Muscle of leg (tissue), 11 donors: ENCODE results near the gene KDM5A. TPM values are rescaled to one million over a fixed set of nuclear protein-coding genes. Genes with fewer than 3 reads are reported as not detected.

Experiments used
- DNase-seq: peaks from one replicate; pipeline ENCODE4 v3.0.0; 2013
- H3K27ac ChIP-seq: one replicate; pipeline ENCODE4 v1.5.1; 2013; ENCODE audit warnings: mild to moderate bottlenecking, low read length, control low read depth
- H3K27me3 ChIP-seq: one replicate; pipeline ENCODE4 v1.6.1; 2013; ENCODE audit warnings: low read length; ENCODE audit not compliant: control insufficient read depth, insufficient read depth
- H3K36me3 ChIP-seq: one replicate; pipeline ENCODE4 v1.6.1; 2013; ENCODE audit warnings: low read length; ENCODE audit not compliant: control insufficient read depth, insufficient read depth
- H3K4me1 ChIP-seq: one replicate; pipeline ENCODE4 v1.6.1; 2013; ENCODE audit warnings: low read length; ENCODE audit not compliant: control insufficient read depth, insufficient read depth
- H3K4me3 ChIP-seq: one replicate; pipeline ENCODE4 v1.5.1; 2013; ENCODE audit warnings: low read length, control low read depth
- H3K9me3 ChIP-seq: replicated peaks from 2 replicates; pipeline ENCODE4 v1.6.1; 2013; ENCODE audit warnings: low read depth, low read length; ENCODE audit not compliant: control insufficient read depth
- WGBS: methylation state at CpG from one replicate; pipeline ENCODE4 v1.1.5; 2013; ENCODE audit warnings: missing lambda C conversion rate; ENCODE audit not compliant: insufficient coverage; 5-methylcytosine and 5-hydroxymethylcytosine counted together
- polyA plus RNA-seq, 8 donors: library from polyadenylated mRNA; unstranded; fragments of 120-200 nt; gene quantifications; one replicate each; pipeline versions ENCODE4 v1.2.1 to v1.2.3, GENCODE V29; 2013; ENCODE audit warnings: inconsistent platforms in 1 of 8, low replicate concordance in 1 of 8; ENCODE audit not compliant: insufficient read length in 8 of 8, insufficient read depth in 1 of 8
- total RNA-seq: library from RNA; stranded (reverse); fragments of 120-200 nt; gene quantifications from one replicate; pipeline ENCODE4 v1.2.4, GENCODE V29; 2013

Gene KDM5A
- total and polyA plus RNA-seq, 9 donors = 15.8 to 36.8 (median 22.9) TPM

DNA sequence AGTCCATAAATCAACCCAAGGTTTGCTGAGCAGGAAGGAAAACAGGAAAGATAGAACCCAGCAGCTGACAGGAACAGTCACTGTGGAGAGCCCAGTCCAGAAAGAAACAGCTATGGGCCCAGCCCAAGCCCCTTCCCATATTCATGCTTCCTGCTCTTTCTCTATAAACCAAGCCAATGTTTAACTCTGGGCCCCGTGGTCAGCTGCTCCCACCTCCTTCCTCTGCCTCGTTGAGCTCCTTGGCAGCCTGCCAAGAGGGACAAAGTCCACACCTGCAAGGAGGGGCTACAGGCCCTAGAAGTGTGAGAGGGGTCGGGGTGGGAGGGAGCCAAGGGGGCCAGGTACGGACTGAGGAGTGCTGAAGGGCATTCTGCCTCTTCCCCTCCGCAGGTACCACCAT lies 136.5 kb downstream of the KDM5A start:
- H3K4me3 ChIP-seq = no peak overlapping the region
- no CpG with 5 or more reads among the region's 5 CpGs for WGBS
- no peak for DNase-seq
- no peaks in the 10 kb centered on the region for H3K36me3 ChIP-seq
- H3K27me3 ChIP-seq = peaks cover 4% of the 10 kb centered on the region
- H3K27ac ChIP-seq = no peak overlapping the region
- peaks cover 3% of the 10 kb centered on the region for H3K9me3 ChIP-seq
- no peaks in the 10 kb centered on the region for H3K4me1 ChIP-seq

DNA sequence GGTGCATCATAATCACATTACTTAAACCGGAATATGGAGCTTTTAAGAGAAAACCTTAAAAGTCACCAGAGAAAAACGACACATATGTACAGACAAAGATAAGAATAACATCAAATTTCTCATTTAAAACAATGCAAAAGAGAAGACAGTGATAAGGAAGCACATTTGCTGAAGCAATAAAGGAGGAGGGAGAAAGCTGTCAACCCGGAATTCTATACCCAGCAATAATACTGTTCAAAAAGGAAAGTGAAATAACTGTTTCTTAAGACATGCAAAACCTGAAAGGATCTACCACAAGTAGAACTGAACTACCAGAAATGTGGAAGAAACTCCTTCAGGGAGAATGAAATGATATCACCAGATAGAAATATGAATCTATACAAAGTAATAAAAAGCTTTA lies 141.8 kb downstream of the KDM5A start:
- no peak overlapping the region for H3K27ac ChIP-seq
- no CpG with 5 or more reads among the region's 3 CpGs for WGBS
- no peak for DNase-seq

DNA sequence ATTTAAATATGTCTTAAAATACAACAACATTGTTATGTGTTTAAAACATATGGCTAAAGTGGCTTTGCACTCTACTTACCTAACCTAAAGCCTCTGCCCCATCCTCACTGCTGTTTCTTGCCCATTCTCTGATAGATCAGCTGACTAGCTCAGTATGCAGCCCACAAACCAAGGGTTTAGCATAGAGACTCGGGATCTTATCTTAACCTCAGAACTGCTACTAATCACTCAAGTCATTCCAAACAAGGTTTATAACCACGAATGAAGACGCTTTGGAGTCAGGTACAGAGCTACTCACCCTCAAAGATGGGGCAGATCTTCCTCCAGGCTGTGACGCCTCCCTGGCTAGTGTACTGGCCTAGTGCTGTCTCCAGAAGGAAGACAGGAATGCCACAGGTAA lies 145.7 kb downstream of the KDM5A start:
- Histone ChIP-seq H3K9me3 (peaks cover 3% of the 10 kb centered on the region), H3K27me3 (peaks cover 2% of the 10 kb centered on the region), H3K27ac (no peak overlapping the region), H3K4me3 (no peak overlapping the region), H3K4me1 (no peaks in the 10 kb centered on the region), H3K36me3 (no peaks in the 10 kb centered on the region)
- WGBS = 34% methylated on average over 2 of the region's 4 CpGs
- no peak for DNase-seq

More for the DNA sequence above, 141.8 kb downstream of the KDM5A start:
- no peak overlapping the region for H3K4me3 ChIP-seq
- H3K27me3 ChIP-seq = peaks cover 2% of the 10 kb centered on the region
- no peaks in the 10 kb centered on the region for H3K4me1 ChIP-seq
- peaks cover 3% of the 10 kb centered on the region for H3K9me3 ChIP-seq
- H3K36me3 ChIP-seq = no peaks in the 10 kb centered on the region

DNA sequence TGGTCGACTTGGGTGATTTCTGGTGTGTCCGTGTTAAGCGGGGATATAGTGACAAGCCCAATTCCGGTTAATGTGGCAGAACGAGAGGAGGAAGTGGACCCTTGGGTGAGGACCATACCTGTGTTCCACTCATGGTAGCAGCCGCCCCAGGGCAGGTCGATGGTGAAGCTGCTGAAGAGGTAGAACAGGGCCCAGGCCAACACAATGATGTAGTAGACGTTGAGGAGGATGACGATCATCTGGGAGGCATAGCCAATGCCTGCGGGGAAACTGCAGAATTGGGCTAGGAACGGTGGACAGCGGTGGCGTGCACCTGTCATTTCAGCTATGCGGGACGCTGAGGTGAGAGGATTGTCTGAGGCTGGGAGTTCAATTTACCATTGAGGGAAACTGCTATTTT lies 146.6 kb downstream of the KDM5A start:
- Histone ChIP-seq H3K9me3 (no peaks in the 10 kb centered on the region), H3K36me3 (no peaks in the 10 kb centered on the region), H3K4me1 (no peaks in the 10 kb centered on the region), H3K27ac (no peak overlapping the region), H3K27me3 (peaks cover 2% of the 10 kb centered on the region), H3K4me3 (no peak overlapping the region)
- WGBS = 84% methylated on average over 13 of the region's 15 CpGs
- no peak for DNase-seq

DNA sequence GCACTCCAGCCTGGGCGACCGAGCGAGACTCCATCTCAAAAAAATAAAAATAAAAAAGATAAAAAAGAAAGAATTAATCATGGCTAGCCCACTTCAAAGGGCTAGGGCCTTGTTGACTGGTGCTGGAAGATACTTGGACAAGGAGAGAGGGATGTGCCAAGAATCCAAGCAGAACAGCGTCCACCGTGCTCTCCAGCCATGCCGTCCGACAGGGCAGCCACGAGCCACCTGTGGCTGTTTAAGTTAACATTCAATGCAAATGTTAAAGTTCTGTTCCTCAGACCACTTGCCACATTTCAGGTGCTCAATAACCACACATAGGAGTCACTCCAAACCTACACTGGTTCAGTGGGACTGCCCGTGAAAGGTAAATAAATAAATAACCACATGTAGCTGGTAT lies 147.9 kb downstream of the KDM5A start:
- Histone ChIP-seq H3K9me3 (peaks cover 8% of the 10 kb centered on the region), H3K27ac (no peak overlapping the region), H3K36me3 (no peaks in the 10 kb centered on the region), H3K4me1 (no peaks in the 10 kb centered on the region), H3K27me3 (peaks cover 2% of the 10 kb centered on the region), H3K4me3 (no peak overlapping the region)
- no peak for DNase-seq
- WGBS = no CpG with 5 or more reads among the region's 9 CpGs

DNA sequence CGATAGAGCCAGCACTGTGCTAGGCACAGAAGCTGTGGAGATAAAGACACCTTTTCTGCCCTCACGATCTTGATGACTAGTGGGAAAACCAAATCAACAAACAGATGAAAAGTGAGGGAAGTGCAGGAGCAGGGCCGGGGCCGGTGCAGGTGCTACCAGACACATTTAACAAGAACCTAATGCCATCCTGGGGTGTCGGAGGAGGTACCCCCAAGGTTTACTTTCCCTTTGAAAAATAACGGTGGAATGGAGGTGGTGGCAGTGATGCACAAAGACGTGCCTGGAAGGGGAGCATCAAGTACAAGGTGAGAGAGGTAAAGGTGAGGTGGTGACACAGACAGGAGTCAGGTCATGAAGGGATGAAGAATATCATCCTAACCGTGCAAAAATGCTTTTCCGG lies 148.6 kb downstream of the KDM5A start:
- WGBS = 84% methylated on average over 6 of the region's 9 CpGs
- Histone ChIP-seq H3K9me3 (peaks cover 10% of the 10 kb centered on the region), H3K36me3 (no peaks in the 10 kb centered on the region), H3K4me1 (no peaks in the 10 kb centered on the region), H3K4me3 (no peak overlapping the region), H3K27ac (no peak overlapping the region), H3K27me3 (peaks cover 2% of the 10 kb centered on the region)
- no peak for DNase-seq

DNA sequence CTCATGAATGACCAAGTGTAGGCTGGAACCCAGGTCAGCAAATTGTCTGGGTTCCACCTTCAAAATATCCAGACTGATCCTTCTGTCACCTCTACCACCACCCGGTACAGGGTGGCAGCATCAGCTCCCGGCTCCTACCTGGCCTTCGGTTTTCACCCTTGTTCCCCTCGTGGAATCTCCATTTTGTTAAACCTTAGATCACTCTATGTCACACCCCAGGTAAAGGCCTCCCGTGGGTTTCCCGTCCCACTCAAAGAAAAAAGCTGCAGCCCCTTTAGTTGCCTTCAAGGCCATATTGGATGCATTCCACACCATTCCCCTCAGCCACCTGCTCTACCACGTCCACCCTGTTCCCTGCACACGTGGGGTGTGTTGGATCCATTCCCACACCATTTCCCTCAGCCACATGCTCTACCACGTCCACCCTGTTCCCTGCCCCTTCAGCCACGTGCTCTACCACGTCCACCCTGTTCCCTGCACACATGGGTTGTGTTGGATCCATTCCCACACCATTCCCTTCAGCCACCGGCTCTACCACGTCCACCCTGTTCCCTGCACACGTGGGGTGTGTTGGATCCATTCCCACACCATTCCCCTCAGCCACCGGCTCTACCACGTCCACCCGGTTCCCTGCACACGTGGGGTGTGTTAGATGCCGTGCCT lies 150.3 kb downstream of the KDM5A start:
- H3K4me1 ChIP-seq = peaks cover 3% of the 10 kb centered on the region
- H3K9me3 ChIP-seq = peaks cover 12% of the 10 kb centered on the region
- WGBS = 79% methylated on average over 19 of the region's 19 CpGs
- no peak overlapping the region for H3K27ac ChIP-seq
- H3K27me3 ChIP-seq = peaks cover 2% of the 10 kb centered on the region
- H3K36me3 ChIP-seq = no peaks in the 10 kb centered on the region
- no peak for DNase-seq
- H3K4me3 ChIP-seq = no peak overlapping the region

DNA sequence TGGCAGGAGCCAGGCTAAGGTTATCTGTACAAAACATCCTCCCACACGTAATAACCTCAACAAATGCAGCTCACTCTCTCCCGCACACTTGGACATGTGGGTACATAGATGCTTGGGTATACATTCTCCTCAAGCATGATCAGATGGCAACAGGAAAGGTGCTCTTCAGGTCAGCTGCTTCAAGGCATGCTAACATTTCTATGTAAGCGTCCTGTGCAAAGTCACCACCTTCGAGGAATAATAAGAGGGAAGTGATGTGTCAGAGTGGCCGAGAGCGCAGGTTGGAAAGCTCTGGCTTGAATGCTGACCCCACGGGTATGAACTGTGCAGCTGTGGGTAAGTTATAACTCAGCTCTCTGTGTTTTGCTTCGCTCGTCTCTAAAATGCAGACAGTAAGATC lies 151.0 kb downstream of the KDM5A start:
- Histone ChIP-seq H3K27ac (no peak overlapping the region), H3K27me3 (no peaks in the 10 kb centered on the region), H3K4me3 (no peak overlapping the region), H3K36me3 (no peaks in the 10 kb centered on the region), H3K9me3 (peaks cover 12% of the 10 kb centered on the region), H3K4me1 (peaks cover 10% of the 10 kb centered on the region)
- no peak for DNase-seq
- 83% methylated on average over 8 of the region's 9 CpGs for WGBS

DNA sequence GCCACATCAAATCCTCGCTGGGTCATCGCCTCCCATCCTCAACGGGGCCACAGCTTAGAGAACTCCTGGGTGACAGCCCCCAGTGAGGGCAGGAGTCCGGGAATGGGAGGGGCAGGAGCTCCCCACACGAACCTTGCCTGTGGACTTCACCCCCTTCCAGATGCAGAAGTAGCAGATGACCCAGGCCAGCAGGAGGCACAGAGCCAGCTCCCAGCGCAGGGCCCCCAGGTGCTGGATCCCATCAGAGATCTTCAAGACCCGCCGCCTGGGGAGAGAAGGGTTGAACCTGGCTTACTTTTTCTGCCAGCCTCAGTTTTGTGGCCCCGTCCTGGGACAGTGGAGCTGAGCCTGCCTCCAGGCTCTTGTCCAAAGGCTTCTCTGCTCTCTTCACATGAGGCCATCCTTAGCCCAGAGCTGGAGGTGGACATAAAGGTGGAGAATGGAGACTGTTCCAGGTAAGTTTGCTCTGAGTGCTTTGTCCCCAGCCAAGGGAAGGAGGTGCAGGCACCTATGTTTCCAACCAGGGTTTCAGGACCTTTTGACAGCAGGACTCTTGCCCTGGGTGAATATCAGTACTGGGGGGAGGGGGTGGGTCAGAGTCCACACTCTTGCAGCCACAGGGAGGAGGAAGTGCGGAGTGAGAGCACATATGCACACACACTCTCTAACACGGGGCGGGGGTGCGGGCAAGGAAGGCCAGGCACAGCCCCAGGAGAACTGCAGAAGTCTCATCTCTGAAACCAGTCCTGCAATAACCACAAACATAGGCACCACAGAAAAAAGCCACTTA lies 151.9 kb downstream of the KDM5A start:
- peaks cover 19% of the 10 kb centered on the region for H3K4me1 ChIP-seq
- WGBS = 88% methylated on average over 9 of the region's 13 CpGs
- H3K4me3 ChIP-seq = no peak overlapping the region
- H3K27ac ChIP-seq = no peak overlapping the region
- peaks cover 12% of the 10 kb centered on the region for H3K9me3 ChIP-seq
- no peaks in the 10 kb centered on the region for H3K27me3 ChIP-seq
- no peak for DNase-seq
- no peaks in the 10 kb centered on the region for H3K36me3 ChIP-seq

DNA sequence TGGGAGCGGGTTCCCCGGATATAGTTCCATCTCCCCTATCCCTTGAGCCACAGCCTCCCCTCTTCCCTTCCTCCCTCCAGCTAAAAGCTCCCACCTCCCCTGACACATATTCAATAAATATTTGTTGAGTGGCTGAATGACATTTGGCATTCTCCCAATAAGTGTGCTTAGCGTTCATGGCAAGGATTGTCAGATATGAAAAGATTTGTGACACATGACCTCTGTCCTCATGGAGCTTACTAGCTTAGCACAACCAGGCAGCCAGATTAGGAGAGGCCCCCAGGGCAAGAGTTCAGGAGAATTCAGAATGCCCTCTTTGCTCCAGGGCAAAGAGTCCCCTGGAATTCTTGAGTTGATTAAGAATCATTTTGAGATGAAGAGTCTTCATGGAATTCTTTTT lies 152.7 kb downstream of the KDM5A start:
- no CpG with 5 or more reads among the region's 3 CpGs for WGBS
- DNase-seq = no peak
- no peaks in the 10 kb centered on the region for H3K27me3 ChIP-seq
- H3K4me1 ChIP-seq = peaks cover 26% of the 10 kb centered on the region
- no peaks in the 10 kb centered on the region for H3K36me3 ChIP-seq
- no peak overlapping the region for H3K4me3 ChIP-seq
- no peak overlapping the region for H3K27ac ChIP-seq
- H3K9me3 ChIP-seq = peaks cover 12% of the 10 kb centered on the region
